NCI-H1694 (cell line): ENCODE results near the gene EDIL3.
"Not testable (repeated sequence)": the region's sequence is repeated elsewhere in the genome, so short reads cannot be mapped to it uniquely, and the experiment has no call there.

Source experiments
- DNase-seq: peaks from one replicate; lab custom pipeline; 2025; lab: John Stamatoyannopoulos, UW

EDIL3 gene

DNA sequence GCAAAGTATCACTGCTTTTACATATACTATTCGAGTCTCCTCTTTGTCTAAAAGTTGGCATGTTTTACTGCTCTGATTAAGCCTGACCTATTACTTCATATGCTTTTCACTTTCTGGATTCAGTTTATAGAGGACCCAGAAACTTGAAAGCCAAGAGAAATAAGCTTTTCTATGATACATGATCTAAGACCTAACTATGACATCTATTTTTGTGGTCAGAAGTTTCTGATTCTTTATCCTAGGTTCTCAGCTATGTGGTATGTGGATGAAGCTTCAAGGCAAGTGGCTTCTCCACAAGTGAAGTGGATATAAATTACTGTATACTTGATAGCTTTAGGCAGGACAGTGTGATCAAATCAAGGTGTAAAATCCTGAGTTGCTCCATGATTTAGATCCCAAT is 6.3 kb downstream of the EDIL3 start:
- no peak for DNase-seq

GRCh38 chr5:84376346-84376745 is 8.3 kb downstream of the EDIL3 start:
- DNase-seq: no peak

GRCh38 chr5:84374568-84374967 is 10.1 kb downstream of the EDIL3 start:
- DNase-seq: no peak

DNA sequence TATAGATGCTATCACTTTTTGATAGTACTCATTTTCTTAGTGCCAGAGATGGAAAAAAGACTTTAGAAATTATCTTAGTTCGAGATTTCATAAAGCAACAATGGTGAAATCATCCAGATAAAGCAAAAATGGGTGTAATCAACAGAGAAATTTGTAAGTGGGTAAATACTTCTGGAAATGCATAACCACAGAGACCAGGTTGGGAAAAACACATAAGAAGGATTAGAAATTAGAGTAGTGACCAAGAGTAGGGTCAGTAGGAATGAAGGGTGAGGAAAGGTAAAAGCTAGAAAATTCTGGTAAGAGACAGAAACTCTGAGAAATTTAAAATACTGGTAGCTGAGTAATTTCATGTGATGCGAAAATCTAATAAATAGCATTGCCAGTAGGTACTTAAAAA is 11.2 kb downstream of the EDIL3 start:
- DNase-seq: no peak

DNA sequence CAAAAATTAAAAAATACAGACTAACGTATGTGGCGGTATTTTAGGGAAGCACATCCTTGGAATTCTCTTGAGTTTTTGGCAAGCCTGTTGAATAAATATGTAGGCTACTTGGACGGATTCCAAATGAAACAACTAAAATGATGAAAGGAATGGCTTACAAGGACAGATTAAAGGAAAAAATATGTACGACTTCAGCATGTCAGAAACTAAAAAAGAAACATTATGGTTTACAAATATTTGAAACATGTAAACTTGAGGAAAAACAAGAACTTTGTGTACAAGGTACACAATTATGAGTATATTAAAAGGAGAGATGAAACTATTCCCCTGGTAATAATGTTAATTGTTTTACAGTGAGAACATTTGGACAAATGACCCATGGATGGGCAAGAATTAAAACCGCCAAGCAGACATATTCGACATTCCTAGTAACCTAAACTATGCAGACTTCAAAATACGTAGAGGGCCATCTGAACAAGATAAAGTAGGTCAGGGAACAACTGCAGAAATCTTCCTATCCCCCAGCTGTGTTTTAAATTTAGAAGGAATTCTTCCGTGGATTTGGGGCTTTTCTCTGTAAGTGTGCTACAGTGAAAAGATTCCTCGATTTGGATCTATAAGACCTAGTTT is 12.5 kb downstream of the EDIL3 start:
- DNase-seq: no peak

DNA sequence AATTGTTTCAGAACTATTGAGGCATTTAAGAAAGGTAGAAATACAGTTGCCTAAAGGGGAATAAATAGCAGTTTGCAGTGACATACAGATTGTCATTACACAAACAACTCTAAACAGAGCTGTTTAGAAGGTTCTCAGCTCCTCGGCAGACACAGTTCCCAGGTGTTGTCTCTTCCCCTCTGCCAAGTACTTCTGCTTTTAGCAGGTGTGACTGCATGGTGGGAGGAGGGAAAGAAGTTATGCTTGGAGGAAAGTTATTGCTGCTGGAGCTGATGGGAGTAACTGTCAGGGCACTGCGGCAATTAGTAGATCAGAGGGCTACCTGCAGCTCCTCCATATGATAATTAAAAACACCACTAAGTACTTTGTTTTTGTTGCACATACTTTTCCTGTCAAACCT is 14.5 kb downstream of the EDIL3 start:
- no peak for DNase-seq

GRCh38 chr5:84364043-84364442 is 20.6 kb downstream of the EDIL3 start:
- DNase-seq: no peak

DNA sequence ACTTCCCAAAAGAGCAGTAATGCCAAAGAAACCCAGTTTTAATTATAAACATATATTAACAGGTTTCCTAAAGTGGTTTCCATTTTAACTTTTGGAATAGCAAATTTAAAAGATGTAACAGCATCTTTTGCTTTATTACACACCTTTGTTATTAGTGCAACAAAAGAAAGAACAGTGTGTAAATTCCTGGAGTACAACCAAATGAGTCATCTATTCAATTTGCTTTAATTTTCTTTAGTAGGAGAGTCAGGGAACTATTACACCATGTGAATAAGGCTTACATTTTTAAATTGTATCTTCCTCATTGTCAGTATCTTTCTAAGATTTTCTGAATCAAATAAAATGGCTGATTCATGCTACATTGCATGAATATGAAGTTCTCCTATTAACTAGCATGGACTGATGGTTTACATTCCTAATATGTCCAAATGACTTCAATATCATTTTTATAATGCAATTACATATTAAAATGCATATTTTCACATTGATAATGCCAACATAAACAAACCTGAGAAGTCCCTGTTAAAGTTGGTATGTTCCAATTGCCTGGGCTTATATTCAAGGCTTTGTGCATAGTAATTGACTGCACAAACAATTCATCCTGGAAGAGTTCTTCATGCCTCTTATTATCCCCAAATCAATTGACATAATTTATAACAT is 22.5 kb downstream of the EDIL3 start:
- no peak for DNase-seq

GRCh38 chr5:84361572-84361971 is 23.1 kb downstream of the EDIL3 start:
- no peak for DNase-seq

- no peak for DNase-seq
Observed at GRCh38 chr5:84360056-84360455, 24.6 kb downstream of the EDIL3 start.

GRCh38 chr5:84354101-84354500 is 30.6 kb downstream of the EDIL3 start:
- DNase-seq: no peak

DNA sequence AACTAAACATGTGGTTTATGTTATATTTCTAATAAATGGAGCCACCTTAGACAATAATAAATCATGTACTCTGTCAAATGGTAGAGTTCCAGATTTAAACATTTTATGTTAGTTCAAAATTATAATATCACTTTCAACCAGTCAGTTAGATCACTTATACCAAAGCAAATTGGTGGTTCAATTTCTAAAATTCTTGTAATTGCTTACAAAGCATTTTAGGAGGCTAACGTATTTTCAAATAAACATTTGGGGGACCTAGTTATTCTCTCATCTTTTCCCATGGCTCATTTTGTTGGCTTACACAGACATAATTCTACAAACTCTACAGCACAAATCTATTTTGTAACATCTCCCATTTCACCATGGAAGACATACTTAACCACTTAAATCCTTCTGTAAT is 39.9 kb downstream of the EDIL3 start:
- no peak for DNase-seq

DNA sequence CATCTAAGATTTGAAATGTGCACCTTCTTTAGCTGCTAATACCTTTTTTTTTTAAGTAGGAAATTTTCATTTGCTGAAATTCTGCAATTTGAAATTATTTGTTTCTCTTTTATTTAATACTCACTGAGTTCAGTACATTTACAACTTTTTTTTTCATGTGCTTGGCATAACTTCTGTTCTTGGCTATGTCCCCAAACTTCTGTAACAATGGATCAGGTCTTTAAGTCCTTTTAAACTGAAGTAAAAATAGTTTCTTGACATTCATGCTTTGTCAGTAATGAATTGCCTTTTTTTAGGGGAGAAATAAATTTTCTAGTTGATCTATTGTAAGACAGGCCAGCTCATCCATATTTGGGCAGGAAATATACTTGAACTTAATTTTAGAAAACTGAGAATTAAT is 41.5 kb downstream of the EDIL3 start:
- no peak for DNase-seq

- DNase-seq: no peak
Observed at GRCh38 chr5:84332106-84332505, 52.6 kb downstream of the EDIL3 start.

GRCh38 chr5:84327591-84327990 is 57.1 kb downstream of the EDIL3 start:
- no peak for DNase-seq

GRCh38 chr5:84322646-84323045 is 62.0 kb downstream of the EDIL3 start:
- DNase-seq: no peak

DNA sequence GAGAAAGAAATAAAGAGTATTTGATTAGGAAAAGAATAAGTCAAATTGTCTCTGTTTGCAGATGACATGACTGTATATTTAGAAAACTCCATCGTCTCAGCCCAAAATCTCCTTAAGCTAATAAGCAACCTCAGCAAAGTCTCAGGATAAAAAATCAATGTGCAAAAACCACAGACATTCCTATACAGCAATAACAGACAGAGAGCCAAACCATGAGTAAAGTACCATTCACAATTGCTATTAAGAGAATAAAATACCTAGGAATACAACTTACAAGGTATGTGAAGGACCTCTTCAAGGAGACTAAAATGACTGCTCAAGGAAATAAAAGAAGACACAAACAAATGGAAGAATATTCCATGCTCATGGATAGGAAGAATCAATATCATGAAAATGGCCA is 66.9 kb downstream of the EDIL3 start:
- not testable (repeated sequence) for DNase-seq

GRCh38 chr5:84312280-84312679 is 72.4 kb downstream of the EDIL3 start:
- DNase-seq: not testable (repeated sequence)

DNA sequence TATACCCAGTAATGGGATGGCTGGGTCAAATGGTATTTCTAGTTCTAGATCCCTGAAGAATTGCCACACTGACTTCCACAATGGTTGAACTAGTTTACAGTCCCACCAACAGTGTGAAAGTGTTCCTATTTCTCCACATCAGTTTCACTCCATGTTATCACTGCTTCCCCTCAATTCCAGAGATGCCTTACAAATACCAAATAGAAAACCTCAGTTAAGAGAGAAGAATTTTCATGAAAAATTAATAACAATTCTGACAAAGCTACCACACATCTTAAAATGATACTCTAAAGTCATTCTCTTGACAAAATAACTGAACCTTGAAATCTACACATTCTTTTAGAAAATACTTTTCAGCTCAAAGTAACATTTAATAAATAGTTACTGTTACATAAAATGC is 74.8 kb downstream of the EDIL3 start:
- DNase-seq: not testable (repeated sequence)

- DNase-seq: no peak
Observed at GRCh38 chr5:84306601-84307000, 78.1 kb downstream of the EDIL3 start.

DNA sequence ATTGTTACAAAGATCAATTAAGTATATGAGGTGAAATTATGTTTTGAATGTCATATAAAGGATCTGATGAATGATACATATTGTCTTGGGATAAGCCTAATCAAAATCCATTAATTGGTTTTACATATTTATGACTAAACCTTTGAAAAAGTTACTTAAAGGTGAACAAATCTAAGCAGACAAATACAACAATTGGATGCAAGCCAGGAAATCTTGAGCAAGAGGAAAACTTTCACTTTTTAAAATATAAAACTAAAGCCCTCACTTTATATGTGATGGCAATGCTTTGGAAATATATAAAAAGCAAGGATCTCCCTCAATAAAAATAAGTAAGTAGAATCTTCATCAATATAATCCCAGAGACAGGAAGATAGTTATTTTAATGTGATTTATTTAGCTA is 80.1 kb downstream of the EDIL3 start:
- DNase-seq: no peak

DNA sequence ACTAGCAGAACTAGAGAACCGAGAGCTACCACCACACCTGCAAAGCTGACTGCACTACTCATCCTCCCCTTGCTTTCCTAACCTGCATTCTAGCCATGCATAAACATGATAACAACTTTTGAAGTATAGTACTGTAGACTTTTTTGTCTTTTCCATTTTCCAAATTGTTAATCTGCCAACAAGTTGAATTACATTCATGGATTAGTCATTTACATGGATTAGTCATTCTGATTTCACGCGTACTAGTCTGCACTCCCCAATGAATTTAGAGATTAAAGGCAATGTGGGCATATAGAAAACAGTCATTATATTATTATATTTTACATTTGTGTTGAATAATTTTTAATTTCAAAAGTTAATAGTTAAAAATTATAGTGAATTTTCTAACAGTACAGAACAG is 81.4 kb downstream of the EDIL3 start:
- DNase-seq: no peak

GRCh38 chr5:84301535-84301934 is 83.1 kb downstream of the EDIL3 start:
- DNase-seq: no peak

DNA sequence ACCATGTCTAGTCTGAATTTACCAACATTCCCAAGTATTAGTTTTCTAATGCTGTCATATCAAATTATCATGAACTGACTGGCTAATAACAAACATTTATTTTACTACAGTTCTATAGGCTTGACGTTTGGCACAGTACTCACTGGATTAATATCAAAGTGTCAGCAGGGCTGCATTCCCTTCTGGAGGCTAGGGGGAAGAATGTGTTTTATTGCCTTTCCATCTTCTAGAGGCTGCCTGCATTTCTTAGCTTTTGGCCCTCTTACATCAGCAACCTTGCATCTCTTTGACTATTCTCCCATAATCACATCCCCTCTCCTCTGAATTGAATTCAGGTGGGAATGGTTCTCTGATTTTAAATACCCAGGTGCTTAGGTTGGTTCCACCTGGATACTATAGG is 84.7 kb downstream of the EDIL3 start:
- no peak for DNase-seq
